GM21447 (cell line): ENCODE results near the gene MMD.
A peak's percentile ranks its signal among the peaks of the same experiment; 100 is the strongest.
"Not testable (repeated sequence)": the region's sequence is repeated elsewhere in the genome, so short reads cannot be mapped to it uniquely, and the experiment has no call there.

Experiments
- ATAC-seq: cut with Tn5 transposase; IDR thresholded peaks from one replicate; pipeline ENCODE4 v1.9.1; 2021; ENCODE audit not compliant: unreplicated experiment

MMD gene, protein sequence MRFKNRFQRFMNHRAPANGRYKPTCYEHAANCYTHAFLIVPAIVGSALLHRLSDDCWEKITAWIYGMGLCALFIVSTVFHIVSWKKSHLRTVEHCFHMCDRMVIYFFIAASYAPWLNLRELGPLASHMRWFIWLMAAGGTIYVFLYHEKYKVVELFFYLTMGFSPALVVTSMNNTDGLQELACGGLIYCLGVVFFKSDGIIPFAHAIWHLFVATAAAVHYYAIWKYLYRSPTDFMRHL

DNA sequence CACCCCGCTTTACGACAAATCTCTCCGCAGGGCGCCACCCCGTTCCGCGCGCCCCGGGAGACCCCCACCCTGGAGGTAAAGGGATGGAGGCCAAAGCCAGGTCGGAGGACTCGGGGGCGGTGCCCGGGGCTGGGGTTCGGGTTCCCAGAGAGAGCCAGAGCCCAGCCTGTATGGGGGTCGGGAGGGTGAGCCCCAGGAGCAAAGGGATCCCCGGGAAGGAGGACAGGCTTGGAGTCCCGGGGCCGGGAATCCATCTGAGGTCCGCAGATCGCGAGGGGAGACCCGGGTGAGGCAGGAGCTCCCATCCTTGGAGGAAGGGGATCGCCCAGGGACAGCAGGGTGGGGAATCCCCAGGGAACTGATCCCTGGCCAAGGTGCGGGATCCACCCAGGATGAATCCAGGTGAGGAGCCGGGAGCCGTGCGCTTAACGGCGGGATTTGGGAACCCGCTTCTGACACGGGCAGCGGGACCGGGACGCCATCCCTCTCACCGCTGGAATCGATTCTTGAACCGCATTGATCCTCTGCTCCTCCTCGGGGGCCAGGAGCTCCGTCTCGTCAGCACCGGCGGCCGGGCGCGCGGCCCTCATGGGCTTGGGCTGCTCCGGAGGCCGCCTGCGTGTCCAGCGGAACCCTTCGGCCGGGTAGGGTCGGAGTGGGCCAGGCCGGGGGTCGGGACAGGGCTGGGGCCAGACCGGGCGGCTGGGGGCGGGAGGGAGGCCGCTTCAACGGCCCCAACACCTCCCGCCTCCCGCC, at the start of gene MMD:
Gene MMD, minus strand, starts transcription at position 657 of the 756 bp plus-strand sequence. Its CDS starts 140 bp downstream, at position 517.
- peak; percentile 20 for ATAC-seq

DNA sequence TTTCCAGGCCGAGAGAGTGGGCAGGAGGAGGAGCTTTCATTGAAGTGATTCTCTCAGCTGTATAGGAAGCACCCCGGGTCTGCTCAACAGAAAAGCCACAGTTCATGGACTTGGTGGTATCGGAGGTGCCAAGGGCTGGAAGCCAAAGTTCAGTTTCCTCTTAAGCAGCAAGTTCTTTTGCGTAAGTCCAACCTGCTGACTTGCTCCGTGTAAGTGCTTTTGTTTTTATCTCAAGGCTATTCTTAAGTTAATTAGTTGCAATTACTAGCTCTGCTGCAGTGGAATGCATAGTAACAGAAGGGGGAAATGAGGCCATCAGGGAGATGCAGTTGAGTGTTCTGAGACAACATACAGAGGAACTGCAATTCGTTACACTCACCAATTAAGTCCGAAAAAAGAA, 45.0 kb upstream of the MMD start:
- no peak for ATAC-seq

GRCh38 chr17:55465771-55466170, 44.1 kb upstream of the MMD start:
- not testable (repeated sequence) for ATAC-seq

DNA sequence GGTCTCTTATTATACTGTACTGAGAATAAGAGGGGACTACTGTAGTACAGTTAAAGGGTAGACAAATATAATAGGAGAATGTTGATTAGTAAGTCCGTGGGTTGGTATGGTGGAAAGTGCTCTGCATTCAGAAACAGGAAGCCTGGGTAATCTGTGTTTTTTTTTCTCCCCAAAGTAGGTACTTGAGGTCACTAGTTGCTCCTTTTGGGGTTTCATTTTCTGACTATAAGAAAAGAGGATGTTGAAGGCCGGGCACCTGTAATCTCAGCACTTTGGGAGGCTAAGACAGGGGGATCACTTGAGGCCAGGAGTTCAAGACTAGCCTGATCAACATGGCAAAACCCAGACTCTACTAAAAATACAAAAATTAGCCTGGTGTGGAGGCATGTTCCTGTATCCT, 42.0 kb upstream of the MMD start:
- peak; percentile 83 for ATAC-seq

- ATAC-seq = no peak
Observed at GRCh38 chr17:55462711-55463110, 41.1 kb upstream of the MMD start.

DNA sequence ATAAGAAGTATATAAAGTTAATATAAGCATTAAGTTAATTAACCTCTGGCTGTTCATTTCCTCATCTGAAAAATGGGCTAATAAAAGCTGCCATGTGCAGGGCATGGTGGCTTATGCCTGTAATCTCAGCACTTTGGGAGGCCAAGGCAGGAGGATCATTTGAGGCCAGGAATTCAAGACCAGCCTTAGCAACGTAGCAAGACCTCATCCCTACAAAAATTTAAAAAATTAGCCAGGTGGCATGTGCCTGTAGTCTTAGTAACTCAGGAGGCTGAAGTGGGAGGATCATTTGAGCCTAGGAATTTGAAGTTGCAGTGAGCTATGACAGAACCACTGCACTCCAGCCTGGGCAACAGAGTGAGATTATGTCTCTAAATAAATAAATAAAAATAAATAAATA, 40.6 kb upstream of the MMD start:
- ATAC-seq = no peak

DNA sequence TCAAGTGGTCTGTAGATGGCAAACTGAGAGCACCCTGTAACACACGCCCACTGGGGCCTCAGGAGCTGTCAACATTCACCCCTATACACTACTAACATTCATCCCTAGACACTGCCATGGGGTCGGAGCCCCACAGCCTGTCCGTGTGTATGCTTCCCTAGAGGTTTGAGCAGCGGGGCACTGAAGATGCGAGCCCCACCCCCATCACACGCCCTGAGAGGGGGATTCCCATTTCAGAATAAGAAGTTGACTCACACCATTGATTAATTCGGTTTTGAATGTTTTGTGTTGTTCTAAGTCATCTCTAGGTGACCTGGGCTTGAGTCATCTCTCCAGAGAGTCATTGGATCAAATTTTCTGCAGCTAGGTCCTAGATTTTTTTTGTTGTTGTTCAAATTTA, 37.3 kb upstream of the MMD start:
- no peak for ATAC-seq

GRCh38 chr17:55458287-55458900, 36.8 kb upstream of the MMD start:
- no peak for ATAC-seq

DNA sequence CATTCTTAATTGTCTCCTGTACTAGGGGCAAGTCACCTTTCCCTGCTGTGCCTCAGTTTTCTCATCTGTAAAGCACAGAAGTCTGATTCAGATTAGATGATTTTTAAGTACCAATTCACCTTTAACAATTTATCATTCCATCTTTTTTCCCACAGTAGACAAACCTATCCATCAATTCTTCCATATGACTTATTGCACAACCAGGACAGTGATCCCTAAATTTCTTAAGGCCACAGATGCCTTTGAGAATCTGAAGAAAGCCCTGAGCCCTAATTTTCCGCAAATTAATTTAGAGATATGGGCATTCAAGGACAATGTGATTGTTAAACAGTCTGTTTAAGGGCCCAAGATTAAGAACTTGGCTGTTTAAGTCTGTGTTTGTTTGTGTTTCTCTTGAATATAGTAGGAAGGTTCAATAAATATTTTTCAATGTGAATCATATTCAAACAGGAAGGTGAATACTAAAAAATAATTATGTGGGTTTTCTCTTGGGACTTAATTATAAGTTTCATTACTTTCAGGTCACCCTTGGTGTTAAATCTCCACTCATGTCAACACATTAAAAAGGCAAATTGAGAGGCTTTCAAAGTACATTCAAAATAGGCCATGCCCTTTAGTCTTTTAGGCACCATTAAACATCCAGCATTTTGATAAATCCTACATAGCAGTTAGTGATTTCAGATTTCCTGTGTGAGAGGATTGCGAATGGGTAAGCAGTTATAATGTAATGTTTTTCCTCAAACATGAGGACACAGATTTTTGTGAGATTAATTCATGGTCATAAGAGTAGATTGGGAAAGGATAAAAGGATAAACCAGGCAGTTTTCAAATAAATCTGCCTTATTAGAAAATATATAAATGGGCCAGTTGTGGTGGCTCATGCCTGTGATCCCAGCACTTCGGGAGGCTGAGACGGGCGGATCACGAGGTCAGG, 34.9 kb upstream of the MMD start:
- ATAC-seq = no peak

- ATAC-seq = no peak
Observed at GRCh38 chr17:55454906-55455474, 33.4 kb upstream of the MMD start.

- ATAC-seq = no peak
Observed at GRCh38 chr17:55453839-55454557, 32.4 kb upstream of the MMD start.

DNA sequence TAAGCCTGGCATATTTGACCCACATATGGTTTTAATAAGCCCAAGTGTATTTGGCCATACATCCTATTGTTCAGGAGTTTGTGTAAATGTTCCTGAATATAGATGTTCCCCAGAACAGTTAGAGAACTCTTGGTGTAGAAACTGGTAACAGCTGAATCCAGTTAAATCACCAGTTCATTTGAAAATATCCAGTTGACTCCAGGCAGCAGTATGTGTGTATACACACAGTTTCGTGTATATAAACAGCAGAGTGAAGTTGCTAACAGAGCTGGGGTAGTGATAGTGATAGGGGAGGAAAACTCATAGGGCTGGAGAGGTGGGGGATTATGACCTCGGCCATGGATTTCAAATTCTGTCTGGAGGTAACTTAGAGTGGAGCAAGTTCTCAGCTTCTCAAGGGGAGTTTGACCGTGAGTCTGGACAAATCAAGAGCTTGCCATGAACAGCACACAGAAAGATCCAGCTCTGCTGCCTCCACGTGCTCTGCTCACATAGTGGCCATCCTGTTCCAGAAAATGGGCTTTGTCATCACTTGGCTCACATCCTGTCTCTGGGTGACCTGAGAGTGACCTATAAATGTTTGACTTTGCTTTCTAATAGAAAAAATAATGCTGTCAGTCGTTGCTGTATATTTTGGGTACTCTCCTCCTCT, 30.6 kb upstream of the MMD start:
- peak; percentile 79 for ATAC-seq

DNA sequence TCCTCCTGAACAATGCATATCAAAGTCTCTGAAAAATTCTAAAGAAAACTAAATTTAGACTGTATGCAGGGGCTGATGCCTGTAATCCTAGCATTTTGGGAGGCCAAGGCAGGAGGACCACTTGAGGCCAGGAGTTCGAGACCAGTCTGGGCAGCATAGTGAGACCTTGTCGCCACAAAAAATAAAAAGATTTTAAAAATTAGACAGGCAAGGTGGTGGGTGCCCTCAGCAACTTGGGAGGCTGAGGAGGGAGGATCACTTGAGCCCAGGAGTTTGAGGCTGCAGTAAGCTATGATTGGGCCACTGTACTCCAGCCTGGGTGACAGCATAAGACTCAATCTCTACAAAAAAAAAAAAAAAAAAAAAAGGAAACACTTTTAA, 30.1 kb upstream of the MMD start:
- ATAC-seq = no peak

GRCh38 chr17:55451203-55451641, 29.6 kb upstream of the MMD start:
- no peak for ATAC-seq

DNA sequence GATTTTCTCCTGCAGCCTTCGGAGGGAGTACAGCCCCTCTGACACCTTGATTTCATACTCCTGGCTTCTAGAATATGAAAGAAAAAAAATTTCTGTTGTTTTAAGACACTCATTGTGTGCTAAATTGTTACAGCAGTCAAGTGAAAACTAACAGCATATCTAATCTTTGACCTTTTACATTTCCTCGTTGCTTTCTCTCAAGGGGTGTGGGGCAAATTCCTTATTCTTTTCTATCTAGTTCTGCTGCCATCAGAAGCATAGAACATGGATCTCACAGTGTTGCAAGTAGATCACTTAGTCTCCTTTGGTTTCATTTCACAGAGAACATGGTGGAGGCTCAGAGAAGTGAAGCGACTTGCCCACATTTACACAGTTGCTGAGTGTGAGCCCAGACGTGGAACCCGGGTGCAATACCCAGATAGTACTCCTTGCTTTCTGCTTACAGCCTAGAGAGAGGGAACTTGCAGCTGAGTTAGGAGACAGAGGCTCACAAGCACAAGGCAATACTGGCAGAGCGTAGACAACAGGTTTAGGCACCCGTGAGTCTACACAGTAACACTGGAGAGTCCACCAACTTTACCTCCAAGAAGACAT, 28.7 kb upstream of the MMD start:
- ATAC-seq = no peak

- ATAC-seq = no peak
Observed at GRCh38 chr17:55448681-55449080, 27.0 kb upstream of the MMD start.

GRCh38 chr17:55446581-55447205, 25.1 kb upstream of the MMD start:
- ATAC-seq = no peak

DNA sequence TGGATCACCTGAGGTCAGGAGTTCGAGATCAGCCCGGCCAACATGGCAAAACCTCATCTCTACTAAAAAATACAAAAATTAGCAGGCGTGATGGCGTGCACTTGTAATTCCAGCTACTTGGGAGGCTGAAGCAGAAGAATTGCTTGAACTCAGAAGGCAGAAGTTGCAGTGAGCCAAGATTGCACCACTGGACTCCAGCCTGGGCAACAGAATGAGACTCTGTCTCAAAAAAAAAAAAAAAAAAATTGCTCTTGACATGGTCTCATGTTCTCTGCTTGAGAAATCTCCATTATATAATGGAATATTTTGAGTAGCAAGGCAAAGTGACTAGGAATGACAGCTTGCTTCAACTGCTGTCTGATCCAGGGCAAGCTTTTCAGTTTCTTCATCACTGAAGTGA, 24.4 kb upstream of the MMD start:
- not testable (repeated sequence) for ATAC-seq
